A549 (cell line): ENCODE data around the gene MTHFR.

ENCODE experiments used
- BCL3 ChIP-seq: fragments of >200 bp; sonication (Bioruptor Twin); formaldehyde crosslinking; IDR thresholded peaks from 3 replicates; pipeline ENCODE4 v1.6.1; 2016
- CBX2 ChIP-seq: fragments of 200-600 bp; sonication (generic); IDR thresholded peaks from 2 replicates; pipeline ENCODE4 v1.6.1; 2016; ENCODE audit warnings: low read depth, mild to moderate bottlenecking, borderline replicate concordance
- CEBPB ChIP-seq, 2 experiments: fragments of >200 bp in 1 of 2; sonication (Bioruptor Twin) in 1 of 2; formaldehyde crosslinking in 1 of 2; IDR thresholded peaks; 2 replicates each; pipeline ENCODE4 v1.6.1; 2012 to 2016
- CTCF ChIP-seq: fragments of >200 bp; sonication (Bioruptor Twin); formaldehyde crosslinking; IDR thresholded peaks from 3 replicates; pipeline ENCODE4 v1.5.1; 2016
- EP300 ChIP-seq, 2 experiments: fragments of >200 bp; sonication (Bioruptor Twin); formaldehyde crosslinking; IDR thresholded peaks; 2 replicates in 1 of 2; 3 replicates in 1 of 2; pipeline ENCODE4 v1.6.1; 2016 to 2017
- KDM1A ChIP-seq: fragments of 200-600 bp; sonication (generic); IDR thresholded peaks from 2 replicates; pipeline ENCODE4 v1.6.1; 2016; ENCODE audit warnings: low read depth, mild to moderate bottlenecking
- MAX ChIP-seq: IDR thresholded peaks from 2 replicates; pipeline ENCODE4 v1.6.1; 2012
- POLR2A ChIP-seq: IDR thresholded peaks from 2 replicates; pipeline ENCODE4 v1.6.1; 2012; ENCODE audit warnings: mild to moderate bottlenecking, low read length
- RNF2 ChIP-seq: fragments of 200-600 bp; sonication (generic); IDR thresholded peaks from 2 replicates; pipeline ENCODE4 v1.6.1; 2016; ENCODE audit warnings: low read depth, mild to moderate bottlenecking, antibody characterized with exemption, moderate library complexity, borderline replicate concordance
- TP53 ChIP-seq: fragments of 250-450 bp; sonication (Bioruptor Pico); IDR thresholded peaks from 2 replicates; pipeline ENCODE4 v1.5.0; 2021; ENCODE audit warnings: mild to moderate bottlenecking, moderate library complexity
- USF2 ChIP-seq: fragments of 450-650 bp; IDR thresholded peaks from 2 replicates; pipeline ENCODE4 v1.6.1; 2014; ENCODE audit warnings: antibody characterized with exemption

GRCh38 chr1:11736746-11737639, 68.8 kb downstream of the MTHFR start:
- TF ChIP-seq CTCF, result no peak
- no peak for TF ChIP-seq POLR2A
- no peak for TF ChIP-seq USF2
- TF ChIP-seq CEBPB (IDR thresholded peaks at IDR 0.05), result peak; percentile 71; a peak in 3 of 4 replicates
- peak; percentile 53; the same call in 1 of the 2 replicates for TF ChIP-seq MAX
- no peak for TF ChIP-seq TP53 (CRISPR knock-in tag)
- TF ChIP-seq EP300 (IDR thresholded peaks at IDR 0.05), result no peak
- no peak for TF ChIP-seq CBX2
- TF ChIP-seq KDM1A, result no peak
- TF ChIP-seq RNF2, result no peak
- TF ChIP-seq BCL3, result no peak
